ENCODE data around the gene ABLIM2.

Gene ABLIM2

GRCh38 chr4:8158710-8159536 is at the start of gene ABLIM2:
Gene ABLIM2 (minus strand): TSS chr4:8158813. CDS start chr4:8158689, 124 bp downstream.
- peak; percentile 98 for DNase-seq (ENCODE audit: low read depth in 2 of 2)

- no peak for DNase-seq (ENCODE audit: low read depth in 2 of 2)
These were observed 48.7 kb upstream of the ABLIM2 start for GRCh38 chr4:8207314-8207713.

GRCh38 chr4:8205749-8206611 is 47.4 kb upstream of the ABLIM2 start:
- no peak for DNase-seq (ENCODE audit: low read depth in 2 of 2)

GRCh38 chr4:8205241-8205707 is 46.7 kb upstream of the ABLIM2 start:
- DNase-seq (ENCODE audit: low read depth in 2 of 2), result no peak

GRCh38 chr4:8204576-8205227 is 46.1 kb upstream of the ABLIM2 start:
- no peak for DNase-seq (ENCODE audit: low read depth in 2 of 2)

- DNase-seq (ENCODE audit: low read depth in 2 of 2), result no peak
These were observed 45.2 kb upstream of the ABLIM2 start for GRCh38 chr4:8203817-8204216.

- no peak for DNase-seq (ENCODE audit: low read depth in 2 of 2)
These were observed 44.4 kb upstream of the ABLIM2 start for GRCh38 chr4:8203052-8203401.

GRCh38 chr4:8202108-8203051 is 43.8 kb upstream of the ABLIM2 start:
- no peak for DNase-seq (ENCODE audit: low read depth in 2 of 2)

GRCh38 chr4:8201321-8201781 is 42.7 kb upstream of the ABLIM2 start:
- DNase-seq (ENCODE audit: low read depth in 2 of 2), result no peak

- no peak for DNase-seq (ENCODE audit: low read depth in 2 of 2)
These were observed 41.8 kb upstream of the ABLIM2 start for GRCh38 chr4:8200302-8200975.

- DNase-seq (ENCODE audit: low read depth in 2 of 2), result no peak
These were observed 41.1 kb upstream of the ABLIM2 start for GRCh38 chr4:8199594-8200301.

GRCh38 chr4:8198906-8199593 is 40.4 kb upstream of the ABLIM2 start, which contains the start of gene SH3TC1:
Gene SH3TC1 (plus strand): TSS chr4:8199290. CDS start chr4:8205195, 5,905 bp downstream.
- peak; percentile 19 to 30 for DNase-seq (ENCODE audit: low read depth in 2 of 2)

GRCh38 chr4:8198206-8198905 is 39.7 kb upstream of the ABLIM2 start:
- DNase-seq (ENCODE audit: low read depth in 2 of 2), result no peak

GRCh38 chr4:8197521-8197920 is 38.9 kb upstream of the ABLIM2 start:
- DNase-seq (ENCODE audit: low read depth in 2 of 2), result no peak

- DNase-seq (ENCODE audit: low read depth in 2 of 2), result no peak
These were observed 37.3 kb upstream of the ABLIM2 start for GRCh38 chr4:8195841-8196458.

- DNase-seq (ENCODE audit: low read depth in 2 of 2), result no peak
These were observed 36.8 kb upstream of the ABLIM2 start for GRCh38 chr4:8195431-8195830.

GRCh38 chr4:8194306-8195242 is 36.0 kb upstream of the ABLIM2 start:
- DNase-seq (ENCODE audit: low read depth in 2 of 2), result no peak

Measured in activated CD8-positive, alpha-beta memory T cell treated with anti-CD3 and anti-CD28 coated beads for 4 hours (primary cell).